ENCODE data around the gene C3orf20.

C3orf20 gene

DNA sequence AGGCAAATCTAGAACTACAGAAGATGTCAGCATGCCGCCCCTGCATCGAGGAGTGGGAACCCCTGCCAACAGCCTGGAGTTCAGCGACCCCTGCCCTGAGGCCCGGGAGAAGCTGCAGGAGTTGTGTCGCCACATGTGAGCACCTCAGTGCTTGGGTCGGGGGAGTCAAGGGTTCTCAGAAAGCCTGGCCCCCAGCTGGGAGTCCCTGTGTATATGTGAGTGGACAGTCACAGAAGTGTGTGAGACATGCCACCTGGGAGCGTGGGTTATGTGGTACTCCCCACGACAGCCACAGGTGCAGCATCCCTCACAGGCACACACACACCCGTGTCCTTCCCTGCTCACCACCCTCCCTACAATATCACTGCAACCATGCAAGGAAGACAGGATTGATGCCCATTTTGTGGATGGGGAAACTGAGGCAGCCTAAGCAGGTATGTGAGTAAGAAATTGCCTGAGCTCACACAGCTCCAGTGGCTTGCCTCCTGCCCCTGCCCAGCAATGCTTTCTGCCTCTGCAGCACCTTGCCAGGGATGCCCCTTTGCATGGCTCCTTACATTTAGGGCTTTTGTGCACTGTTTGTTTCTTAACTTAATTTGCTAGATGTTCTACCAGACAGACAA, 28.3 kb downstream of the C3orf20 start:
- no peak for TF ChIP-seq EGR1 (IDR thresholded peaks at IDR 0.05)
- TF ChIP-seq ZBTB7A (IDR thresholded peaks at IDR 0.05; ENCODE audit: low read depth) = no peak
- TF ChIP-seq, protein P1, sequence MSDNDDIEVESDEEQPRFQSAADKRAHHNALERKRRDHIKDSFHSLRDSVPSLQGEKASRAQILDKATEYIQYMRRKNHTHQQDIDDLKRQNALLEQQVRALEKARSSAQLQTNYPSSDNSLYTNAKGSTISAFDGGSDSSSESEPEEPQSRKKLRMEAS (IDR thresholded peaks at IDR 0.05) = no peak
- TF ChIP-seq, protein P2, sequence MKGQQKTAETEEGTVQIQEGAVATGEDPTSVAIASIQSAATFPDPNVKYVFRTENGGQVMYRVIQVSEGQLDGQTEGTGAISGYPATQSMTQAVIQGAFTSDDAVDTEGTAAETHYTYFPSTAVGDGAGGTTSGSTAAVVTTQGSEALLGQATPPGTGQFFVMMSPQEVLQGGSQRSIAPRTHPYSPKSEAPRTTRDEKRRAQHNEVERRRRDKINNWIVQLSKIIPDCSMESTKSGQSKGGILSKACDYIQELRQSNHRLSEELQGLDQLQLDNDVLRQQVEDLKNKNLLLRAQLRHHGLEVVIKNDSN (IDR thresholded peaks at IDR 0.05) = no peak
- no peak for TF ChIP-seq TCF12 (IDR thresholded peaks at IDR 0.05; ENCODE audit: low read depth)

DNA sequence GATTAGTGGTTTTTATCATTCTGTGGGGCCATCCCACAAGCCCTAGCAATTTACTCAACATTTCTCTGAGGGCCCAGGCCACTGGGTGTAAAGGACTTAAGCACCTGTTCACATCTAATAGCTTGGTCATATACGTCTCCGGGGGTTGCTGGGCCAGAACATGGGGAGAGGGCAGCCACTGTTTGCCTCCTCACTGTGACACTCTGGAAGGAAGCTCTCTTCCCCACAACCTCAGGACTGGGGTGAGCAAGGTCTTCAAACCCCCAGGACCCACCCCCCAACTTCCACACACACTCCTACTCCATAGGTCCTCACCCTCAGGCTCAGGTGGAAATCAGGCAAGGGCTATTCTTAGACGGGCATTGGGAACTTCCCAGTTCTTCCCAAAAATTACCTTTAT, 28.9 kb downstream of the C3orf20 start:
- TF ChIP-seq ZBTB7A (IDR thresholded peaks at IDR 0.05; ENCODE audit: low read depth) (no peak), TCF12 (IDR thresholded peaks at IDR 0.05; ENCODE audit: low read depth) (no peak), EP300 (IDR thresholded peaks at IDR 0.05; ENCODE audit: borderline replicate concordance) (no peak)

DNA sequence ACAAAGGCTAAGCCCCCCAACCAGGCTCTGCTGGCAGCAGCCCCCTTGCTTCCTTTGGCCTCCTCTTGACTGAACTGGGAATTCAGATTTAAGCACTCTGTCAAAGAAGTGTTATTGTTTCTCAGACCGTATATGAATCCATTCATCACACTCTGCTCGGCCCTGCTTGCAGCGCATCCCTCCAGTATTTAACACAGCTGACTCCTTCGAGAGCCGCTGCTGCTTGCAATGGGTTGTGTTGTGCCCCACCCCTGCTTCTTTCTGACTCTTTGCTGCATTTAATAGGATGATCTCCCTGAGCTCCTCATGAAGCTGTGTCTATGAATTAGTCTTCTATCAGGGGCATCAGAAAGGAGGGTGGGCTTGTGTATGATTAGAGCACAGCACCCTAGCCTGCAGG, 31.2 kb downstream of the C3orf20 start:
- TF ChIP-seq FOXM1 (IDR thresholded peaks at IDR 0.05; ENCODE audit: borderline replicate concordance, low read depth) = no peak
- TF ChIP-seq ZBTB7A (IDR thresholded peaks at IDR 0.05; ENCODE audit: low read depth) = no peak
- no peak for TF ChIP-seq CREB1 (IDR thresholded peaks at IDR 0.05; ENCODE audit: low read depth)

DNA sequence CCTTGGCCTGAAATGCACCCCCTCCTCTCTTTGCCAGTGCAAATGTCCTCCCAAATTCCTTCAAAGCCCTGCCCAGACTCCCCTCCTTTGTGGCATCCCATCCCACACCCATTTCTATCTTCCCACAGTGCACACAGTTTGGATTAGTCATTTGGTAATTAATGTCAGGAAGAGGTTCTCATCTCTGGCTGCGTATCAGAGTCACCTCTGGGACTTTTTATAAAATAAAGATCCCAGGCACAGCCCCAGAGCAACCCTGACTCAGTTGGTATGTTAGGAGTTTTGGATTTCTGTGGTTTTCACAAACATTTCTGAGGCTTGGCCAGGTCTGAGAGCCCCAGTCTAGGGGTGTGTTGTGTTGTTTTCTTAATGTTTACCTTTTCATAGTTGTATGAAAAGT, 41.6 kb downstream of the C3orf20 start:
- no peak for TF ChIP-seq TEAD4 (IDR thresholded peaks at IDR 0.05)
- no peak for TF ChIP-seq EP300 (IDR thresholded peaks at IDR 0.05; ENCODE audit: borderline replicate concordance)
- no peak for TF ChIP-seq NFIC (IDR thresholded peaks at IDR 0.05)
- no peak for TF ChIP-seq TCF12 (IDR thresholded peaks at IDR 0.05; ENCODE audit: low read depth)
- no peak for TF ChIP-seq TAF1 (IDR thresholded peaks at IDR 0.05; ENCODE audit: low read depth)
- TF ChIP-seq, protein P2 (IDR thresholded peaks at IDR 0.05) = no peak
- no peak for TF ChIP-seq CREB1 (IDR thresholded peaks at IDR 0.05; ENCODE audit: low read depth)
- TF ChIP-seq, protein P3, sequence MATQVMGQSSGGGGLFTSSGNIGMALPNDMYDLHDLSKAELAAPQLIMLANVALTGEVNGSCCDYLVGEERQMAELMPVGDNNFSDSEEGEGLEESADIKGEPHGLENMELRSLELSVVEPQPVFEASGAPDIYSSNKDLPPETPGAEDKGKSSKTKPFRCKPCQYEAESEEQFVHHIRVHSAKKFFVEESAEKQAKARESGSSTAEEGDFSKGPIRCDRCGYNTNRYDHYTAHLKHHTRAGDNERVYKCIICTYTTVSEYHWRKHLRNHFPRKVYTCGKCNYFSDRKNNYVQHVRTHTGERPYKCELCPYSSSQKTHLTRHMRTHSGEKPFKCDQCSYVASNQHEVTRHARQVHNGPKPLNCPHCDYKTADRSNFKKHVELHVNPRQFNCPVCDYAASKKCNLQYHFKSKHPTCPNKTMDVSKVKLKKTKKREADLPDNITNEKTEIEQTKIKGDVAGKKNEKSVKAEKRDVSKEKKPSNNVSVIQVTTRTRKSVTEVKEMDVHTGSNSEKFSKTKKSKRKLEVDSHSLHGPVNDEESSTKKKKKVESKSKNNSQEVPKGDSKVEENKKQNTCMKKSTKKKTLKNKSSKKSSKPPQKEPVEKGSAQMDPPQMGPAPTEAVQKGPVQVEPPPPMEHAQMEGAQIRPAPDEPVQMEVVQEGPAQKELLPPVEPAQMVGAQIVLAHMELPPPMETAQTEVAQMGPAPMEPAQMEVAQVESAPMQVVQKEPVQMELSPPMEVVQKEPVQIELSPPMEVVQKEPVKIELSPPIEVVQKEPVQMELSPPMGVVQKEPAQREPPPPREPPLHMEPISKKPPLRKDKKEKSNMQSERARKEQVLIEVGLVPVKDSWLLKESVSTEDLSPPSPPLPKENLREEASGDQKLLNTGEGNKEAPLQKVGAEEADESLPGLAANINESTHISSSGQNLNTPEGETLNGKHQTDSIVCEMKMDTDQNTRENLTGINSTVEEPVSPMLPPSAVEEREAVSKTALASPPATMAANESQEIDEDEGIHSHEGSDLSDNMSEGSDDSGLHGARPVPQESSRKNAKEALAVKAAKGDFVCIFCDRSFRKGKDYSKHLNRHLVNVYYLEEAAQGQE (IDR thresholded peaks at IDR 0.05; ENCODE audit: low read depth) = no peak
- TF ChIP-seq, protein P1 (IDR thresholded peaks at IDR 0.05) = no peak
- no peak for TF ChIP-seq EGR1 (IDR thresholded peaks at IDR 0.05)

DNA sequence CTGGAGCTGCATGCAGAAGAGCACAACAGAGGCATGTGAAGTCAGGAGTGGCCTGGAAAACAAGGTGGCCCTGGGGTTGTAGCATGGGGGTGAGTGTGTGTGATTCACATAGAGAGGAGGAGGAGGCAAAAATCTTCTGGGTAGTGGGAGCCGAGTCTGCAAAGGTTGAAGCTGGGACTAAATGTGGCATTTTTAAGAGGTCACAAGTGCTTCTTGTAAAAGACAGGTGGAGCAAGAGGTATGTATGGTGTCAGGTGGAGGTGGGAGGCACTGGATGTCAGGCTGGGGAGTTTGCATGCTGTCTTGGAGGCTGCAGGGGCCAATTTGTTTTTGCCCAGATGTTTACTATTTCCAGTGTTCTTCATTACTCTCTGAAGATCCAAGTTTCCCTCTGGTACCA, 42.4 kb downstream of the C3orf20 start:
- no peak for TF ChIP-seq YY1 (IDR thresholded peaks at IDR 0.05; ENCODE audit: low read depth)
- TF ChIP-seq TCF12 (IDR thresholded peaks at IDR 0.05; ENCODE audit: low read depth) = no peak
- no peak for TF ChIP-seq TAF1 (IDR thresholded peaks at IDR 0.05; ENCODE audit: low read depth)
- no peak for TF ChIP-seq CEBPB (IDR thresholded peaks at IDR 0.05)

DNA sequence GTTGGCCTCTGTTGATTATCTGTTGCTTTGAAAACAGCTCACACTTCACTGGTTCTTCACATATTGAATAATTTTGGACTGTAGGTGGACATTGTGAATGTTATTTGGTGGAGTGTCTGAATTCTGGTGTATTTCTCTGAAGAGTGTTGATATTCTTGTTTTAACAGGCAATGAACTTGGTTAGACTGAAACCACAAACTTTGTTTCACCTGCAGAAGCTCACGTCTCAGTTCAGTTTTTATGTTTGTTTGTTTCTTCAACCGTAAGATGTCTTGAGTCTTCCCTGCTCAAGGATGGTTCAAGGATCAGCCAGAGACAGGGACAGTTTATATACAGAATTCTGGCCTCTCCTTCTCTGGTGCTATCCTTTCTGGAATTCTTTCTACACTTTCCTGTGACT, 43.6 kb downstream of the C3orf20 start:
- no peak for TF ChIP-seq CREB1 (IDR thresholded peaks at IDR 0.05; ENCODE audit: low read depth)
- TF ChIP-seq, protein P2 (IDR thresholded peaks at IDR 0.05) = no peak
- TF ChIP-seq NFIC (IDR thresholded peaks at IDR 0.05) = no peak
- no peak for TF ChIP-seq TCF12 (IDR thresholded peaks at IDR 0.05; ENCODE audit: low read depth)
- TF ChIP-seq, protein P1 (IDR thresholded peaks at IDR 0.05) = no peak
- TF ChIP-seq FOXM1 (IDR thresholded peaks at IDR 0.05; ENCODE audit: borderline replicate concordance, low read depth) = no peak
- TF ChIP-seq TEAD4 (IDR thresholded peaks at IDR 0.05) = no peak
- no peak for TF ChIP-seq CEBPB (IDR thresholded peaks at IDR 0.05)
- no peak for TF ChIP-seq EP300 (IDR thresholded peaks at IDR 0.05; ENCODE audit: borderline replicate concordance)
- no peak for TF ChIP-seq RAD21 (IDR thresholded peaks at IDR 0.05; ENCODE audit: low read depth)
- no peak for TF ChIP-seq TAF1 (IDR thresholded peaks at IDR 0.05; ENCODE audit: low read depth)
- no peak for TF ChIP-seq ZBTB7A (IDR thresholded peaks at IDR 0.05; ENCODE audit: low read depth)
- no peak for TF ChIP-seq EGR1 (IDR thresholded peaks at IDR 0.05)
- no peak for TF ChIP-seq YY1 (IDR thresholded peaks at IDR 0.05; ENCODE audit: low read depth)
- TF ChIP-seq, protein P3 (IDR thresholded peaks at IDR 0.05; ENCODE audit: low read depth) = no peak

Data from Ishikawa (cell line).